Mesendoderm (in vitro differentiated cells): ENCODE measurements around the gene NEGR1.

Experiments
- DNase-seq: peaks from one replicate; pipeline ENCODE4 v3.0.0; 2013
- H2AK5ac ChIP-seq: 2 replicates; pipeline ENCODE4 v1.6.1; 2013; ENCODE audit warnings: low read length, inconsistent platforms
- H2BK120ac ChIP-seq: 2 replicates; pipeline ENCODE4 v1.6.1; 2013; ENCODE audit warnings: low read depth, mild to moderate bottlenecking, low read length, moderate library complexity, mixed read lengths
- H2BK15ac ChIP-seq: replicated peaks from 2 replicates; pipeline ENCODE4 v1.6.1; 2013; ENCODE audit warnings: low read depth, mild to moderate bottlenecking, moderate library complexity
- H2BK5ac ChIP-seq: 2 replicates; pipeline ENCODE4 v1.6.1; 2013; ENCODE audit warnings: low read length, inconsistent platforms
- H3K18ac ChIP-seq: 2 replicates; pipeline ENCODE4 v1.6.1; 2013; ENCODE audit warnings: mild to moderate bottlenecking, low read length, mixed read lengths
- H3K23ac ChIP-seq: one replicate; pipeline ENCODE4 v1.6.1; 2013; ENCODE audit warnings: low read length
- H3K27ac ChIP-seq: 2 replicates; pipeline ENCODE4 v1.5.1; 2013; ENCODE audit warnings: low read depth, mild to moderate bottlenecking, inconsistent platforms, low read length, moderate library complexity
- H3K27me3 ChIP-seq: 2 replicates; pipeline ENCODE4 v1.6.1; 2013; ENCODE audit warnings: low read length, control low read depth, mild to moderate bottlenecking, inconsistent platforms; ENCODE audit not compliant: insufficient read depth, poor library complexity
- H3K36me3 ChIP-seq: 2 replicates; pipeline ENCODE4 v1.6.1; 2013; ENCODE audit warnings: low read length, inconsistent platforms; ENCODE audit not compliant: control insufficient read depth, insufficient read depth
- H3K4ac ChIP-seq: one replicate; pipeline ENCODE4 v1.6.1; 2013; ENCODE audit warnings: low read depth, mild to moderate bottlenecking, low read length, moderate library complexity
- H3K4me1 ChIP-seq: 2 replicates; pipeline ENCODE4 v1.6.1; 2013; ENCODE audit warnings: low read depth, low read length, inconsistent platforms; ENCODE audit not compliant: control insufficient read depth
- H3K4me2 ChIP-seq: 2 replicates; pipeline ENCODE4 v1.6.1; 2013; ENCODE audit warnings: low read length
- H3K4me3 ChIP-seq: 2 replicates; pipeline ENCODE4 v1.5.1; 2013; ENCODE audit warnings: mild to moderate bottlenecking, low read length
- H3K56ac ChIP-seq: one replicate; pipeline ENCODE4 v1.6.1; 2013; ENCODE audit warnings: low read length
- H3K79me1 ChIP-seq: 2 replicates; pipeline ENCODE4 v1.6.1; 2013; ENCODE audit warnings: low read length, inconsistent platforms
- H3K79me2 ChIP-seq: 2 replicates; pipeline ENCODE4 v1.6.1; 2013; ENCODE audit warnings: mild to moderate bottlenecking, low read length; ENCODE audit not compliant: control insufficient read depth, insufficient read depth
- H3K9ac ChIP-seq: 2 replicates; pipeline ENCODE4 v1.6.1; 2013; ENCODE audit warnings: low read length, inconsistent platforms
- H4K5ac ChIP-seq: one replicate; pipeline ENCODE4 v1.6.1; 2013; ENCODE audit warnings: low read length
- H4K8ac ChIP-seq: one replicate; pipeline ENCODE4 v1.6.1; 2013; ENCODE audit warnings: low read depth, mild to moderate bottlenecking, control low read depth, low read length, moderate library complexity
- WGBS: extraction: QIAGEN DNeasy Blood & Tissue Kit; methylation state at CpG from one replicate; pipeline ENCODE4 v1.1.7; 2013; ENCODE audit warnings: low lambda C conversion rate, missing lambda C conversion rate; ENCODE audit not compliant: insufficient coverage; ENCODE audit errors: extremely low coverage; 5-methylcytosine and 5-hydroxymethylcytosine counted together

NEGR1 gene

GRCh38 chr1:72064196-72065075 lies 217.9 kb downstream of the NEGR1 start:
- Histone ChIP-seq H2BK5ac (no peak overlapping the region), H4K5ac (no peak overlapping the region), H3K4me1 (no peaks in the 10 kb centered on the region), H3K4me2 (no peak overlapping the region), H4K8ac (no peak overlapping the region), H3K9ac (no peak overlapping the region), H3K18ac (no peak overlapping the region), H2BK15ac (no peak overlapping the region), H3K36me3 (no peaks in the 10 kb centered on the region), H2BK120ac (no peak overlapping the region), H3K79me2 (no peaks in the 10 kb centered on the region), H3K79me1 (no peaks in the 10 kb centered on the region), H3K27me3 (no peaks in the 10 kb centered on the region), H3K56ac (no peak overlapping the region), H3K4ac (no peak overlapping the region), H3K27ac (no peak overlapping the region), H2AK5ac (no peak overlapping the region), H3K4me3 (no peak overlapping the region), H3K23ac (no peak overlapping the region)
- no CpG with 5 or more reads among the region's 3 CpGs for WGBS
- no peak for DNase-seq

DNA sequence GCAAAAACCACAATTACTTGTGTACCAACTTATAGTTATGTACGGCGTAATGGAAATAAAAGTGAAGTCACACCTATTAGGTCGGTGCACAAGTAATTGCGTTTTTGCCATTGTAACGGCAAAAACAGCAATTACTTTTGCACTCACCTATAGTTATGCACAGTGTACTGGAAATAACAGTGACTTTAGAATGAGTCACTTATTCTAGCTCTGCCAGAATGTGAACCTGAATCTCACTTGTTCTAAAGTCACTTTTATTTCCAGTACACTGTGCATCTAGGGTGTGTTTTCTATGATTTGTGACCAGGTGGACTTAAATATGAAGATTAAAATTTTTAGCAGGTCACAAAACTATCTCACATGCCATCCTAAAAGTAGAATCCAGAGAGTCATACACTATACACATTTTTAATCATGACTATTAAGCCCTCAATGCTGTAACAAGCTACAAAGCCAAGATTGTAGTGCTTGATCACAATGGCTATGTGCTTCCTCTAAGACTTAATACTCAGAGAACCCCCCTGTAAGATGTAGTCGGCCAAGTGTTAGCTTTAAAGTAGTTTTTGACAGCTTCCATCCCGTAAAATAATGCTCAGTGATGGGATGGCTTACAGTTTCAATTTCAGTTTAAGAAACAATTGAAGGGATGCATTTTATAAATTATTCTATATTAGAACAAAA lies 218.8 kb downstream of the NEGR1 start:
- Histone ChIP-seq H3K4ac (no peak overlapping the region), H2BK5ac (no peak overlapping the region), H3K18ac (no peak overlapping the region), H4K8ac (no peak overlapping the region), H3K79me2 (no peaks in the 10 kb centered on the region), H3K56ac (no peak overlapping the region), H3K4me1 (no peaks in the 10 kb centered on the region), H3K23ac (no peak overlapping the region), H2AK5ac (no peak overlapping the region), H3K36me3 (no peaks in the 10 kb centered on the region), H3K79me1 (no peaks in the 10 kb centered on the region), H4K5ac (no peak overlapping the region), H3K27ac (no peak overlapping the region), H3K27me3 (no peaks in the 10 kb centered on the region), H2BK120ac (no peak overlapping the region), H3K4me3 (no peak overlapping the region), H3K9ac (no peak overlapping the region), H3K4me2 (no peak overlapping the region), H2BK15ac (no peak overlapping the region)
- WGBS = no CpG with 5 or more reads among the region's 7 CpGs
- DNase-seq = no peak

DNA sequence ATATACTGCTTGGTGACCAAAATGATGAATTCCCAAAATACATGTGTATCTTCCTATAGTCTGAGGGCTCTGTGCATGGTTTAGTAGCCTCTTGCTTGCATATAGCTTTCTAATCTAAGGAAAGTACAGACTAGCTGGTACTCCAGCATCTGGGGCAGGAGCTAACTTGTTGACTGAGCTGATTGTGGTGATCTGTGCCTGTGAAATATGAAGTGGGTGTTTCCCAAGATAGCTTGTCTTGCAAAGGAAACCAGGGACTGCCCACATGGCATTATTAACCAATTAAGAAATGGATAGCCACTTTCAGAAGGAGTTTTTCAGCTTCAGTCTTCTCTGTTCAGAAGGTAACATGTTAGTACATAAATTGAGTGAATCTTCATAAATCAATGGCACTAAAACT lies 219.8 kb downstream of the NEGR1 start:
- Histone ChIP-seq H2BK120ac (no peak overlapping the region), H3K4ac (no peak overlapping the region), H2BK15ac (no peak overlapping the region), H3K4me1 (no peaks in the 10 kb centered on the region), H3K27ac (no peak overlapping the region), H3K27me3 (no peaks in the 10 kb centered on the region), H3K36me3 (no peaks in the 10 kb centered on the region), H2AK5ac (no peak overlapping the region), H4K8ac (no peak overlapping the region), H4K5ac (no peak overlapping the region), H3K4me2 (no peak overlapping the region), H3K23ac (no peak overlapping the region), H3K4me3 (no peak overlapping the region), H3K79me2 (no peaks in the 10 kb centered on the region), H2BK5ac (no peak overlapping the region), H3K18ac (no peak overlapping the region), H3K79me1 (no peaks in the 10 kb centered on the region), H3K56ac (no peak overlapping the region), H3K9ac (no peak overlapping the region)
- no peak for DNase-seq

- no peaks in the 10 kb centered on the region for H3K79me2 ChIP-seq
- no peak overlapping the region for H2AK5ac ChIP-seq
- WGBS = no CpG with 5 or more reads among the region's 3 CpGs
These were observed 221.7 kb downstream of the NEGR1 start for GRCh38 chr1:72060466-72061245.

GRCh38 chr1:72056516-72056915 lies 225.8 kb downstream of the NEGR1 start:
- DNase-seq = no peak
- no peak overlapping the region for H3K18ac ChIP-seq

More at GRCh38 chr1:72060466-72061245, 221.7 kb downstream of the NEGR1 start:
- no peak overlapping the region for H4K8ac ChIP-seq
- H2BK5ac ChIP-seq = no peak overlapping the region
- H4K5ac ChIP-seq = no peak overlapping the region
- H3K56ac ChIP-seq = no peak overlapping the region
- H3K4me2 ChIP-seq = no peak overlapping the region
- no peaks in the 10 kb centered on the region for H3K36me3 ChIP-seq
- no peaks in the 10 kb centered on the region for H3K79me1 ChIP-seq
- DNase-seq = no peak
- H3K4me3 ChIP-seq = no peak overlapping the region
- H3K9ac ChIP-seq = no peak overlapping the region
- H3K23ac ChIP-seq = no peak overlapping the region
- H3K27me3 ChIP-seq = no peaks in the 10 kb centered on the region
- no peak overlapping the region for H2BK120ac ChIP-seq
- H3K18ac ChIP-seq = no peak overlapping the region
- no peaks in the 10 kb centered on the region for H3K4me1 ChIP-seq
- no peak overlapping the region for H3K4ac ChIP-seq
- H3K27ac ChIP-seq = no peak overlapping the region
- no peak overlapping the region for H2BK15ac ChIP-seq

More at GRCh38 chr1:72056516-72056915, 225.8 kb downstream of the NEGR1 start:
- H3K4me3 ChIP-seq = no peak overlapping the region
- H2BK15ac ChIP-seq = no peak overlapping the region
- no peaks in the 10 kb centered on the region for H3K36me3 ChIP-seq
- H3K4ac ChIP-seq = no peak overlapping the region
- H3K4me1 ChIP-seq = no peaks in the 10 kb centered on the region
- H2BK5ac ChIP-seq = no peak overlapping the region
- no peak overlapping the region for H3K23ac ChIP-seq
- no peak overlapping the region for H3K9ac ChIP-seq
- no peaks in the 10 kb centered on the region for H3K79me2 ChIP-seq
- no peak overlapping the region for H3K56ac ChIP-seq
- WGBS = no CpG with 5 or more reads among the region's 2 CpGs
- no peaks in the 10 kb centered on the region for H3K27me3 ChIP-seq
- H2AK5ac ChIP-seq = no peak overlapping the region
- H3K79me1 ChIP-seq = no peaks in the 10 kb centered on the region
- H3K27ac ChIP-seq = no peak overlapping the region
- no peak overlapping the region for H3K4me2 ChIP-seq
- no peak overlapping the region for H4K5ac ChIP-seq
- no peak overlapping the region for H2BK120ac ChIP-seq
- no peak overlapping the region for H4K8ac ChIP-seq
